ENCODE data around the gene RAP1GAP2.

DNA sequence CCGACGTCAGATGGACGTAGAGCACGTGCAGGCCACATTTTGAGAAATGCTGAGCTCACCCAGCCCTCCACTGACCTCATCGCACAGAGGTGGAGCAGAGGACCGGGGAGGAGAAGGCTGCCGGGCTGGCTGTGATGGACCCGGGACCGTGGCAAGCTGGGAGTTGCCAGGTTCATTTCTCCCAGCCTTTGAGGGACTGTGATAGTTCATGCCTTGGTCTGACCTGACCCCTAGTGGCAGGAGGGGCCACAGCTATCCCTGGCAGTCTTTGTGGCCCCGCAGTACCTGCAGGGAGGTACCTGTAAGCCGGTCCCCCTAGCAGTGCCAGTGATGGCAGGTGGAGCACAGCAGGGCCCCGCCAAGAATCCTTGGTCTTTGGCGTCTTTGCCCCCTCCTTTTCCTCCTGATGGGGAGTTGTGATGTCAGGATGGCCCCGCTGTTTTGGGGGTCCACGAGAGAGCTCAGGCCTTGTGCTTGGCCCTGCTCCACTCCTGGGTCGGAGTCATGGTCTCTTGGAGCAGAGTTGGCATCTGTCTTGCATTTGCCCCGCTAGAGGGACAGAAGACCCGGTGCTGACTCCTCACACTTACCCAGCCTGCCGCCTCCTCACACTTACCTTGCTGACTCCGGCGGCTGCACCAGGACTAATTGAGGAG lies 216.8 kb downstream of the RAP1GAP2 start:
- peak in 5 of 7 experiments; percentile 52 to 81 (median 61) for TF ChIP-seq CTCF (IDR thresholded peaks at IDR 0.05)
- no peak for TF ChIP-seq EP300 (IDR thresholded peaks at IDR 0.05)
